GM21360 (cell line): ENCODE measurements around the gene NBEA.

ENCODE experiments used
- ATAC-seq: cut with Tn5 transposase; IDR thresholded peaks from one replicate; pipeline ENCODE4 v1.9.1; 2021; ENCODE audit warnings: mild to moderate bottlenecking, moderate library complexity; ENCODE audit not compliant: unreplicated experiment

Gene NBEA

GRCh38 chr13:35698911-35699576 lies 757.0 kb downstream of the NBEA start:
- no peak for ATAC-seq

GRCh38 chr13:35699825-35700510 lies 757.9 kb downstream of the NBEA start:
- no peak for ATAC-seq

- no peak for ATAC-seq
Measured at GRCh38 chr13:35700671-35701070, 758.6 kb downstream of the NBEA start.

- ATAC-seq, result no peak
Measured at GRCh38 chr13:35702316-35702715, 760.2 kb downstream of the NBEA start.

- no peak for ATAC-seq
Measured at GRCh38 chr13:35703061-35703460, 761.0 kb downstream of the NBEA start.

- no peak for ATAC-seq
Measured at GRCh38 chr13:35704331-35704730, 762.3 kb downstream of the NBEA start.

- ATAC-seq, result no peak
Measured at GRCh38 chr13:35706281-35706680, 764.2 kb downstream of the NBEA start.

- no peak for ATAC-seq
Measured at GRCh38 chr13:35706721-35707120, 764.7 kb downstream of the NBEA start.

GRCh38 chr13:35711909-35712308 lies 769.8 kb downstream of the NBEA start:
- no peak for ATAC-seq

GRCh38 chr13:35712907-35713761 lies 771.1 kb downstream of the NBEA start:
- no peak for ATAC-seq

- no peak for ATAC-seq
Measured at GRCh38 chr13:35714121-35714520, 772.1 kb downstream of the NBEA start.

- no peak for ATAC-seq
Measured at GRCh38 chr13:35714588-35715377, 772.7 kb downstream of the NBEA start.

GRCh38 chr13:35716186-35716585 lies 774.1 kb downstream of the NBEA start:
- ATAC-seq, result no peak

GRCh38 chr13:35716729-35717128 lies 774.7 kb downstream of the NBEA start:
- ATAC-seq, result no peak

GRCh38 chr13:35718084-35718483 lies 776.0 kb downstream of the NBEA start:
- no peak for ATAC-seq

GRCh38 chr13:35720290-35720689 lies 778.2 kb downstream of the NBEA start:
- ATAC-seq, result no peak

- no peak for ATAC-seq
Measured at GRCh38 chr13:35720690-35721554, 778.9 kb downstream of the NBEA start.
